Hematopoietic multipotent progenitor cell treated with erythropoietin and hydrocortisone succinate and interleukin-3 and kit ligand, for 4 days (in vitro differentiated cells): ENCODE results near the gene ITPR3.

Experiments
- DNase-seq: peaks from one replicate; pipeline ENCODE4 v3.0.0-alpha.2; 2015

Gene ITPR3

GRCh38 chr6:33742092-33742491 lies 121.0 kb downstream of the ITPR3 start:
- no peak for DNase-seq

GRCh38 chr6:33742837-33743236 lies 121.7 kb downstream of the ITPR3 start:
- no peak for DNase-seq

GRCh38 chr6:33744001-33744848 lies 123.1 kb downstream of the ITPR3 start:
- DNase-seq: peak; percentile 83

GRCh38 chr6:33744895-33745546 lies 123.9 kb downstream of the ITPR3 start:
- DNase-seq: no peak

GRCh38 chr6:33745548-33745947 lies 124.4 kb downstream of the ITPR3 start:
- no peak for DNase-seq
